OCI-LY1 (cell line): ENCODE data around the gene MOV10.
A peak's percentile ranks its signal among the peaks of the same experiment; 100 is the strongest.

ENCODE experiments used
- H2AFZ ChIP-seq: fragments of 200-600 bp; sonication (generic), shearing (Covaris generic); 2 replicates; pipeline ENCODE4 v1.6.0; 2014; ENCODE audit warnings: antibody characterized with exemption, mild to moderate bottlenecking, low read length
- H3F3A ChIP-seq: fragments of 200-600 bp; sonication (generic), shearing (Covaris generic); 2 replicates; pipeline ENCODE4 v1.6.0; 2014; ENCODE audit warnings: mild to moderate bottlenecking, antibody characterized with exemption, low read length, moderate library complexity; ENCODE audit not compliant: insufficient read depth
- H3K27ac ChIP-seq: fragments of 200-600 bp; sonication (generic); 2 replicates; pipeline ENCODE4 v1.5.1; 2014; ENCODE audit warnings: low read length, mixed run types, mild to moderate bottlenecking, low read depth; ENCODE audit not compliant: poor library complexity, severe bottlenecking
- H3K27me3 ChIP-seq: fragments of 200-600 bp; sonication (generic); 2 replicates; pipeline ENCODE4 v1.6.0; 2014; ENCODE audit warnings: antibody characterized with exemption, mild to moderate bottlenecking, low read length, moderate library complexity; ENCODE audit not compliant: insufficient read depth
- H3K36me3 ChIP-seq: fragments of 200-600 bp; sonication (generic); 2 replicates; pipeline ENCODE4 v1.6.1; 2014; ENCODE audit warnings: mild to moderate bottlenecking, antibody characterized with exemption, low read length, moderate library complexity, mixed read lengths; ENCODE audit not compliant: insufficient read depth
- H3K4me1 ChIP-seq: fragments of 200-600 bp; sonication (generic); 2 replicates; pipeline ENCODE4 v1.5.1; 2014; ENCODE audit warnings: mild to moderate bottlenecking, low read length, moderate library complexity; ENCODE audit not compliant: insufficient read depth, severe bottlenecking
- H3K4me2 ChIP-seq: fragments of 200-600 bp; sonication (generic), shearing (Covaris generic); 2 replicates; pipeline ENCODE4 v1.6.1; 2014; ENCODE audit warnings: low read length
- H3K4me3 ChIP-seq: fragments of 200-600 bp; sonication (generic); 2 replicates; pipeline ENCODE4 v1.5.1; 2014; ENCODE audit warnings: low read length, low read depth, mild to moderate bottlenecking, mixed read lengths; ENCODE audit not compliant: poor library complexity, severe bottlenecking
- H3K79me2 ChIP-seq: fragments of 200-600 bp; shearing (Covaris generic); 2 replicates; pipeline ENCODE4 v1.6.1; 2016; ENCODE audit warnings: mixed run types, low read length, mixed read lengths; ENCODE audit not compliant: insufficient read depth
- H3K9ac ChIP-seq: fragments of 200-600 bp; sonication (generic), shearing (Covaris generic); 2 replicates; pipeline ENCODE4 v1.6.1; 2014; ENCODE audit warnings: mild to moderate bottlenecking, low read length, mixed read lengths
- H3K9me2 ChIP-seq: fragments of 200-600 bp; sonication (generic), shearing (Covaris generic); 2 replicates; pipeline ENCODE4 v1.6.1; 2014; ENCODE audit warnings: low read depth, mild to moderate bottlenecking, low read length, mixed read lengths
- H3K9me3 ChIP-seq: fragments of 200-600 bp; shearing (Covaris generic); 2 replicates; pipeline ENCODE4 v1.6.1; 2014; ENCODE audit warnings: low read length, mixed read lengths
- H4K20me1 ChIP-seq: fragments of 200-600 bp; sonication (generic), shearing (Covaris generic); 2 replicates; pipeline ENCODE4 v1.6.0; 2016; ENCODE audit warnings: mild to moderate bottlenecking, low read length; ENCODE audit not compliant: insufficient read depth
- EZH2 ChIP-seq: fragments of 200-600 bp; sonication (generic), shearing (Covaris generic); IDR thresholded peaks from 2 replicates; pipeline ENCODE4 v1.8.0; 2017; ENCODE audit warnings: borderline replicate concordance, mixed run types, mild to moderate bottlenecking, antibody characterized with exemption, low read length, moderate library complexity, mixed read lengths
- TF ChIP-seq, protein P1 (sequence below): fragments of 200-600 bp; sonication (generic), shearing (Covaris generic); IDR thresholded peaks from 2 replicates; pipeline ENCODE4 v1.5.1; 2017; ENCODE audit warnings: mild to moderate bottlenecking, antibody characterized with exemption, low read length, moderate library complexity, mixed read lengths

MOV10 gene

DNA sequence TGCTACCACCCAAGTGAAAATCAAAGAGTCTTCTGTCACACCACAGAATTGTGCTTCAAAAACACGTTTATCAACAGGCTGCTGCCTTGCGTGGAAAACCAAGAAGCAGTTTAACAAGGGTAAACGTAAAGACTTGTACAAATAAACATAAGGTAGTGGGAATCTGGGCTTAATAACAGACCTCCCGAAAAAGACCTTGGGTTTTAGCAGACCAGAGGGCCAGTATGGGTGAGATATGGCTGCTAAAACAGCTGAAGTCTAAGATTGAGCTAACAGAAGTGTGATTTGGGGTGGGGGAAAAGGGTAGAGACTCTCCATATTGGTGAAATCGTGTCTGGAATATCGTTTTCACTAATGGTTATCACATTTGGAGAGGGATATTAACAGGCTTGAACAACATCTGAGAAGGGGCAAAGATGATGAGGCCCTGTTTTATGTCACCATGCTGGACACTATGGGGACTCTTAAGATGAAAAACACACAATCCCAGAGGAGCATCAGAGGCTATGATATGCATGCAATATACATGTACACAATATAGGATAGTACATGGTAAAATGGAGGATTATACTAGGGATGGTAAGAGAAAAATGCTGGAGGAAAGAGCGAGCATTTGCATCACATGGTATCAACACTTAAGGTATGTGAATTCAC is 1.4 kb downstream of the MOV10 start:
- Histone ChIP-seq H3K27me3 (no peaks in the 10 kb centered on the region), H3K27ac (peak overlapping the region; percentile 68), H3K79me2 (no peaks in the 10 kb centered on the region), H3K36me3 (peaks cover 16% of the 10 kb centered on the region; the same call in 1 of the 2 replicates), H4K20me1 (no peaks in the 10 kb centered on the region), H3K9me2 (no peaks in the 10 kb centered on the region), H3K4me1 (peaks cover 48% of the 10 kb centered on the region), H3K9ac (peak overlapping the region; percentile 82), H3K4me3 (peak overlapping the region; percentile 73), H3K4me2 (peak overlapping the region; percentile 70), H2AFZ (no peak overlapping the region), H3F3A (no peaks in the 10 kb centered on the region), H3K9me3 (no peaks in the 10 kb centered on the region)
- no peak for TF ChIP-seq EZH2
- TF ChIP-seq, protein P1, sequence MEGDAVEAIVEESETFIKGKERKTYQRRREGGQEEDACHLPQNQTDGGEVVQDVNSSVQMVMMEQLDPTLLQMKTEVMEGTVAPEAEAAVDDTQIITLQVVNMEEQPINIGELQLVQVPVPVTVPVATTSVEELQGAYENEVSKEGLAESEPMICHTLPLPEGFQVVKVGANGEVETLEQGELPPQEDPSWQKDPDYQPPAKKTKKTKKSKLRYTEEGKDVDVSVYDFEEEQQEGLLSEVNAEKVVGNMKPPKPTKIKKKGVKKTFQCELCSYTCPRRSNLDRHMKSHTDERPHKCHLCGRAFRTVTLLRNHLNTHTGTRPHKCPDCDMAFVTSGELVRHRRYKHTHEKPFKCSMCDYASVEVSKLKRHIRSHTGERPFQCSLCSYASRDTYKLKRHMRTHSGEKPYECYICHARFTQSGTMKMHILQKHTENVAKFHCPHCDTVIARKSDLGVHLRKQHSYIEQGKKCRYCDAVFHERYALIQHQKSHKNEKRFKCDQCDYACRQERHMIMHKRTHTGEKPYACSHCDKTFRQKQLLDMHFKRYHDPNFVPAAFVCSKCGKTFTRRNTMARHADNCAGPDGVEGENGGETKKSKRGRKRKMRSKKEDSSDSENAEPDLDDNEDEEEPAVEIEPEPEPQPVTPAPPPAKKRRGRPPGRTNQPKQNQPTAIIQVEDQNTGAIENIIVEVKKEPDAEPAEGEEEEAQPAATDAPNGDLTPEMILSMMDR = no peak

DNA sequence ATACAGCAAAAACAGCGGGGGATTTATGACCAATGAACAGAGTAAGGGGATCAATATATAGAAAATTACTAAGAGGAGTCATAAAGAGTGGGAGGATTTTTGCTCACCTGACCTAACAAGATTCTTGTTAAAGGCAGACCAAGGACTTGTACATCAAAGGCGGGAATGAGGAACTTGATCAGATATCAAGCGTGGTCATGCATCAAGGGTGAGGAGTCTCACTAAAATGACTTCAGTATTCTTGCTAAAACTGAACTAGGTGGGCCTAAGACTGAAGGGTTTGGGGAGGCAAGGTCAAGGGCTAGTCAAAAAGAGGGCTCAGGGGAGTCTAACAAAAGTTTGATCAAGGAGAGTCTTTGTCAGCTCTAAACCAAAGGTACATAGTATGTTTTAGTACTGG is 2.1 kb downstream of the MOV10 start:
- Histone ChIP-seq H3K4me1 (peaks cover 48% of the 10 kb centered on the region), H3K9ac (no peak overlapping the region), H3K4me2 (peak overlapping the region; percentile 70; the same call in 1 of the 2 replicates), H4K20me1 (no peaks in the 10 kb centered on the region), H3K27me3 (no peaks in the 10 kb centered on the region), H3K36me3 (peaks cover 9% of the 10 kb centered on the region; the same call in 1 of the 2 replicates), H3F3A (no peaks in the 10 kb centered on the region), H3K27ac (peak overlapping the region; percentile 68), H3K79me2 (no peaks in the 10 kb centered on the region), H2AFZ (no peak overlapping the region), H3K4me3 (no peak overlapping the region), H3K9me3 (no peaks in the 10 kb centered on the region), H3K9me2 (no peaks in the 10 kb centered on the region)
- TF ChIP-seq, protein P1 = no peak
- no peak for TF ChIP-seq EZH2

DNA sequence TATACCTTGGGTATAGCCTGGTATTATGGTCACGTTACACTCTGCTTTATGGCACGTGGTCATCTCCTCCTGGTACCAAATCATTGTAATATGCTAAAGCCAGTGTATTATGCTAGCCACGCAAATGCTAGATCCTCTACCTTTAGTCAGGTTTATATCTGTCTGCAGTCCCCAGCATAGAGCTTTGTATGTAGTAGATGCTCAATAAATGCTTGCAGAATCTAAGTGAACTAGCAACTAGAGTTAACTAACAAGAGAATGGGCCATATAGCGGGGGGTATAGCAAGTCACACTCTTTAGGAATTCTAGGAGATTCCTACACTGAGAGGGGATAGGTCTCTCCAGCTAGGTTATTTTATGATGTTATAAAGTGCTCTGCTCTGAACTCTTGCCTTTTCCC is 3.0 kb downstream of the MOV10 start:
- no peaks in the 10 kb centered on the region for H3K27me3 ChIP-seq
- H3K27ac ChIP-seq = peak overlapping the region; percentile 32
- no peaks in the 10 kb centered on the region for H4K20me1 ChIP-seq
- no peaks in the 10 kb centered on the region for H3K9me3 ChIP-seq
- no peak overlapping the region for H2AFZ ChIP-seq
- H3K4me3 ChIP-seq = no peak overlapping the region
- H3K9me2 ChIP-seq = no peaks in the 10 kb centered on the region
- H3K36me3 ChIP-seq = no peaks in the 10 kb centered on the region
- H3K4me2 ChIP-seq = no peak overlapping the region
- no peak for TF ChIP-seq EZH2
- TF ChIP-seq, protein P1 = no peak
- H3K79me2 ChIP-seq = no peaks in the 10 kb centered on the region
- no peaks in the 10 kb centered on the region for H3F3A ChIP-seq
- H3K9ac ChIP-seq = no peak overlapping the region
- H3K4me1 ChIP-seq = peaks cover 48% of the 10 kb centered on the region
